ENCODE data around the gene ESPNL. TPM values are rescaled to one million over a fixed set of nuclear protein-coding genes. Genes with fewer than 3 reads are reported as not detected.

The ESPNL gene
- total and polyA plus RNA-seq, 9 of the 15 experiments (the other 6 are each of a cell fraction or from before 2014, with no cell fraction given), result 0.03 to 0.09 (median 0.05) TPM; not detected in 3

DNA sequence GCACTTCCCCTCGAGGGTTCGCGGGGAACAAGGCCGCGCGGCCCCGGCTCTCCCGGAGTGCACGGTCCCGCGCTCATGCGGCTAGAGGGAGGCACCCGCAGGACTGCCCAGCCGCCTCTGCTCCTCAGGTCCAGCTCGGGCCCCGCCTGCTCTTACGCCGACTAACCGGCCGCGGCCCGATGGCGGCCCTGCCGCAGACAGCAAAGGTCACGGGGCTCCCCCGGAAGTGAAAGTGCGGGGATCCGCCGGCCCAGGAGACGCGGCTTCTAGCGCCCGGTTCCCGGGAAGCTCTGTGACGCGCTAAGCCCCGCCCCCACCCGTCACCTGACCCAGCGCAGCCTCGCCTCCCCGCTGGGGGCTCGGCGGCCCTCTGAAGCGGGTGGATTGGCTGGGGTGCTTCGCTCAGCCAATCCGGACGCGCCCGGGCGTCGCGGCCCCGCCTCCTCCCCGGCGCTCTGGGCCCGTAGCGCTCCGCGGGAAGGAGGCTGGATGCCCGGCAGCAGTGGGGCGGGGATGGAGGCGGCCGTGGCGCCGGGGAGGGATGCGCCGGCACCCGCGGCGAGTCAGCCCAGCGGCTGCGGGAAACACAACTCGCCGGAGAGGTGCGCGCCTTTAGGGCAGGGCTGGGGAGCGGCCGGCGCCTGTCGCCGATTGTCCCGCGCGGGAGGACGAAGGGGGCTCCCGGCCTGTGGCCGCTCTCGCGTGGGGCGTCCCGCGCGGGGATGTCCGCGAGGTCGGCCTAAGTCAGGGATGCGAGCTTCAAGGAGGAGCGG lies 39.4 kb upstream of the ESPNL start, which contains the start of gene SCLY (continued):
- peak; percentile 47 for TF ChIP-seq NFYB (IDR thresholded peaks at IDR 0.05; ENCODE audit: extremely low read depth, insufficient read length)
- peak; percentile 72; the same call in 1 of the 2 replicates for TF ChIP-seq CBX1 (IDR thresholded peaks at IDR 0.05; ENCODE audit: low read depth)
- peak; percentile 58 for TF ChIP-seq TAF1 (IDR thresholded peaks at IDR 0.05; ENCODE audit: control insufficient read depth, extremely low read depth, insufficient read depth, low read length, severe bottlenecking)
- TF ChIP-seq, protein P1, sequence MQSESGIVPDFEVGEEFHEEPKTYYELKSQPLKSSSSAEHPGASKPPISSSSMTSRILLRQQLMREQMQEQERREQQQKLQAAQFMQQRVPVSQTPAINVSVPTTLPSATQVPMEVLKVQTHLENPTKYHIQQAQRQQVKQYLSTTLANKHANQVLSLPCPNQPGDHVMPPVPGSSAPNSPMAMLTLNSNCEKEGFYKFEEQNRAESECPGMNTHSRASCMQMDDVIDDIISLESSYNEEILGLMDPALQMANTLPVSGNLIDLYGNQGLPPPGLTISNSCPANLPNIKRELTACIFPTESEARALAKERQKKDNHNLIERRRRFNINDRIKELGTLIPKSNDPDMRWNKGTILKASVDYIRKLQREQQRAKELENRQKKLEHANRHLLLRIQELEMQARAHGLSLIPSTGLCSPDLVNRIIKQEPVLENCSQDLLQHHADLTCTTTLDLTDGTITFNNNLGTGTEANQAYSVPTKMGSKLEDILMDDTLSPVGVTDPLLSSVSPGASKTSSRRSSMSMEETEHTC (IDR thresholded peaks at IDR 0.05), result 0 out of 2 replicates have a peak, but pooled peaks have one; percentile 18
- TF ChIP-seq BMI1 (IDR thresholded peaks at IDR 0.05; ENCODE audit: low read length), result no peak
- peak; percentile 49 for TF ChIP-seq TAF9B (IDR thresholded peaks at IDR 0.05; ENCODE audit: partially characterized antibody)
- peak; percentile 38 for TF ChIP-seq PCBP1 (IDR thresholded peaks at IDR 0.05; ENCODE audit: low read depth, low read length, poor library complexity, severe bottlenecking)
- TF ChIP-seq EP400 (IDR thresholded peaks at IDR 0.05), result peak; percentile 80; the same call in 1 of the 2 replicates
- TF ChIP-seq NR4A1 (CRISPR knock-in tag; IDR thresholded peaks at IDR 0.05), result no peak
- TF ChIP-seq NR4A1 (tag; IDR thresholded peaks at IDR 0.05), result peak; percentile 53; the same call in 1 of the 2 replicates
- no peak for TF ChIP-seq ZNF431 (CRISPR knock-in tag; IDR thresholded peaks at IDR 0.05)
- peak; percentile 82 for TF ChIP-seq CREB1 (IDR thresholded peaks at IDR 0.05)
- TF ChIP-seq CREB1 (CRISPR knock-in tag; IDR thresholded peaks at IDR 0.05), result peak; percentile 85
- TF ChIP-seq YY1 (IDR thresholded peaks at IDR 0.05; ENCODE audit: borderline replicate concordance in 1 of 3, control insufficient read depth in 1 of 3, extremely low read depth in 1 of 3, insufficient read depth in 3 of 3, insufficient read length in 1 of 3, insufficient replicate concordance in 2 of 3, low read depth in 1 of 3, low read length in 2 of 3), result peak; percentile 16 to 82 (median 77)
- TF ChIP-seq ZBTB1 (CRISPR knock-in tag; IDR thresholded peaks at IDR 0.05; ENCODE audit: borderline replicate concordance, low read depth), result peak; percentile 79; the same call in 1 of the 2 replicates
- TF ChIP-seq, protein P2, sequence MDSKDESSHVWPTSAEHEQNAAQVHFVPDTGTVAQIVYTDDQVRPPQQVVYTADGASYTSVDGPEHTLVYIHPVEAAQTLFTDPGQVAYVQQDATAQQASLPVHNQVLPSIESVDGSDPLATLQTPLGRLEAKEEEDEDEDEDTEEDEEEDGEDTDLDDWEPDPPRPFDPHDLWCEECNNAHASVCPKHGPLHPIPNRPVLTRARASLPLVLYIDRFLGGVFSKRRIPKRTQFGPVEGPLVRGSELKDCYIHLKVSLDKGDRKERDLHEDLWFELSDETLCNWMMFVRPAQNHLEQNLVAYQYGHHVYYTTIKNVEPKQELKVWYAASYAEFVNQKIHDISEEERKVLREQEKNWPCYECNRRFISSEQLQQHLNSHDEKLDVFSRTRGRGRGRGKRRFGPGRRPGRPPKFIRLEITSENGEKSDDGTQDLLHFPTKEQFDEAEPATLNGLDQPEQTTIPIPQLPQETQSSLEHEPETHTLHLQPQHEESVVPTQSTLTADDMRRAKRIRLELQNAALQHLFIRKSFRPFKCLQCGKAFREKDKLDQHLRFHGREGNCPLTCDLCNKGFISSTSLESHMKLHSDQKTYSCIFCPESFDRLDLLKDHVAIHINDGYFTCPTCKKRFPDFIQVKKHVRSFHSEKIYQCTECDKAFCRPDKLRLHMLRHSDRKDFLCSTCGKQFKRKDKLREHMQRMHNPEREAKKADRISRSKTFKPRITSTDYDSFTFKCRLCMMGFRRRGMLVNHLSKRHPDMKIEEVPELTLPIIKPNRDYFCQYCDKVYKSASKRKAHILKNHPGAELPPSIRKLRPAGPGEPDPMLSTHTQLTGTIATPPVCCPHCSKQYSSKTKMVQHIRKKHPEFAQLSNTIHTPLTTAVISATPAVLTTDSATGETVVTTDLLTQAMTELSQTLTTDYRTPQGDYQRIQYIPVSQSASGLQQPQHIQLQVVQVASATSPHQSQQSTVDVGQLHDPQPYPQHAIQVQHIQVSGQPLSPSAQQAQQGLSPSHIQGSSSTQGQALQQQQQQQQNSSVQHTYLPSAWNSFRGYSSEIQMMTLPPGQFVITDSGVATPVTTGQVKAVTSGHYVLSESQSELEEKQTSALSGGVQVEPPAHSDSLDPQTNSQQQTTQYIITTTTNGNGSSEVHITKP (IDR thresholded peaks at IDR 0.05; ENCODE audit: partially characterized antibody), result no peak
- TF ChIP-seq ZFX (CRISPR knock-in tag; IDR thresholded peaks at IDR 0.05), result peak; percentile 98
- no peak for TF ChIP-seq HSF4 (CRISPR knock-in tag; IDR thresholded peaks at IDR 0.05; ENCODE audit: borderline replicate concordance)
- peak; percentile 40; the same call in 1 of the 2 replicates for TF ChIP-seq MBD2 (IDR thresholded peaks at IDR 0.05; ENCODE audit: borderline replicate concordance, low read depth)
- TF ChIP-seq HNRNPLL (IDR thresholded peaks at IDR 0.05; ENCODE audit: low read depth, low read length, poor library complexity, severe bottlenecking), result peak; percentile 40
